ENCODE results near the gene UBA5. TPM values are rescaled to one million over a fixed set of nuclear protein-coding genes. Genes with fewer than 3 reads are reported as not detected.

The UBA5 gene
- total and polyA plus RNA-seq, 9 of the 15 experiments (the other 6 are each of a cell fraction or from before 2014, with no cell fraction given) = 8.1 to 71.1 (median 29.4) TPM

- TF ChIP-seq ZBTB11 (CRISPR knock-in tag; IDR thresholded peaks at IDR 0.05) (peak in 2 of 3 experiments; percentile 49 to 63; a peak in 2 of 6 replicates), UBTF (IDR thresholded peaks at IDR 0.05; ENCODE audit: borderline replicate concordance in 1 of 2, low read depth in 2 of 2, low read length in 2 of 2) (0 out of 4 replicates have a peak, but pooled peaks of 1 of the 2 experiments have one; percentile 26), ZBTB7A (IDR thresholded peaks at IDR 0.05; ENCODE audit: borderline replicate concordance, control insufficient read depth, low read depth, low read length) (no peak), ZNF764 (CRISPR knock-in tag; IDR thresholded peaks at IDR 0.05; ENCODE audit: low read depth) (no peak), CEBPB (tag; IDR thresholded peaks at IDR 0.05) (peak; percentile 30; the same call in 1 of the 2 replicates), MTA2 (IDR thresholded peaks at IDR 0.05; ENCODE audit: low read depth) (no peak), SAFB2 (IDR thresholded peaks at IDR 0.05; ENCODE audit: borderline replicate concordance, low read depth, low read length, severe bottlenecking) (no peak), NR2C1 (IDR thresholded peaks at IDR 0.05) (no peak), NR2C1 (tag; IDR thresholded peaks at IDR 0.05) (no peak), USF1 (CRISPR knock-in tag; IDR thresholded peaks at IDR 0.05) (no peak), PCBP1 (IDR thresholded peaks at IDR 0.05; ENCODE audit: low read depth, low read length, poor library complexity, severe bottlenecking) (no peak), TAF7 (tag; IDR thresholded peaks at IDR 0.05) (no peak), ETV1 (tag; conservative IDR thresholded peaks at IDR 0.05; ENCODE audit: low read depth) (peak; percentile 43), C11orf30 (IDR thresholded peaks at IDR 0.05; ENCODE audit: low read depth) (no peak), CREB5 (CRISPR knock-in tag; IDR thresholded peaks at IDR 0.05) (no peak), MYNN (IDR thresholded peaks at IDR 0.05) (no peak), MYNN (CRISPR knock-in tag; IDR thresholded peaks at IDR 0.05) (no peak), HNRNPH1 (optimal IDR thresholded peaks at IDR 0.05; ENCODE audit: low read depth, low read length) (no peak), NFE2 (IDR thresholded peaks at IDR 0.05; ENCODE audit: low read depth) (no peak)
Measured at GRCh38 chr3:132723024-132723950, 63.2 kb downstream of the UBA5 start (continued).

Data from K562 (cell line).